Brain microvascular endothelial cell (primary cell): Measurements from ENCODE around the gene PCDHGC5.

ENCODE experiments used
- DNase-seq: peaks from one replicate; pipeline ENCODE4 v3.0.0-alpha.2; 2020
- H3K27ac ChIP-seq: fragments of 250-450 bp; sonication (Bioruptor Pico); 2 replicates; pipeline ENCODE4 v1.5.1; 2020; ENCODE audit warnings: mild to moderate bottlenecking, moderate library complexity
- H3K27me3 ChIP-seq: fragments of 250-450 bp; sonication (Bioruptor Pico); replicated peaks from 2 replicates; pipeline ENCODE4 v1.5.1; 2020; ENCODE audit warnings: mild to moderate bottlenecking
- H3K36me3 ChIP-seq: fragments of 250-450 bp; sonication (Bioruptor Pico); replicated peaks from 2 replicates; pipeline ENCODE4 v1.5.1; 2020; ENCODE audit warnings: mild to moderate bottlenecking
- H3K4me3 ChIP-seq: 2 replicates; pipeline ENCODE4 v1.5.1; 2011; ENCODE audit warnings: low read depth, mild to moderate bottlenecking, control low read depth, low read length, moderate library complexity
- CTCF ChIP-seq: IDR thresholded peaks from 2 replicates; pipeline ENCODE4 v1.5.1; 2011; ENCODE audit warnings: low read depth, mild to moderate bottlenecking, moderate library complexity, low read length, control low read depth, inconsistent platforms; ENCODE audit errors: missing control alignments
- in situ Hi-C: cut with HindIII; loops from 2 replicates; pipeline ENCODE4 v1.10.0; 2017; ENCODE audit warnings: low sequenced_read_pairs, low pct_ligation_motif_present

The PCDHGC5 gene

DNA sequence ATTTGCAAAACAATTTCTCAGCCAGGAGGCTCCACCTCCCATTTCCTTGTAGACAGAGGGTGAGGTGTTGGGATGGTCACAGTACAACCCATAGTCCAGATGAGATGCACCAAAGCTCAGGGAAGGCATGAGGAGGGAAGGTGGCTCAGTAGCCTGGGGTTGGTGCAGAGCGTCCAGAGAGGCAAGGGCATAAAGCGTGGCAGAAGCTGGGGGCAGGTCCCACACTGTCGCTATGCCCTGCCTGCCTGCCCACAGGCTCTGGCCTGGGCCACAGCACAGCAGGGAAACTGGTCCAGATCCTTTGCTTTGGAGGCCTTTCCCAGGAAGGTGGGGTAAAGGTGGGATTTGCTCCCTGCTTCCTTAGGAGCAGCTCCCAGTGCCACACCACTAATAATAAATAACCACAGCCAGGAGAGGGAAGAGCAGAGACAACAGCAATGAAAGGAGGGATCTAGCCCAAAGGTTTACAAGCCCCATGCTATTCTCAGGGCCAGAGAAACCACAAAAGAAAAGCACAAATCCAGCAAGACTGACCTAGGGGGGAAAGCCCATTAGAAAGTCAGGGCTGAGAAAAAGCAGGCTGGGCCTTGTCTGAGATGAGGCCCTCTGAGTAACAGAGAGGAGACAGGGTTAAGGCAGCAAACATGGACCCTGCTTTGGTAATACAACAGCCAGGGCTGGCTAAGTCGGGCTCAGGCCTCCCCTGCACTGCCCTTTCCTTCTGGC is 27.2 kb downstream of the PCDHGC5 start:
- no peak for TF ChIP-seq CTCF
- Histone ChIP-seq H3K27me3 (no peaks in the 10 kb centered on the region), H3K27ac (no peak overlapping the region), H3K36me3 (peaks cover 19% of the 10 kb centered on the region), H3K4me3 (no peak overlapping the region)
- in situ Hi-C loops = loop anchor here (25.0 kb wide), 1 partner anchor 104 kb away; the partner anchor contains the start of genes PCDHGA10, PCDHGA11, PCDHGA9 and PCDHGB6
- DNase-seq = no peak

- no peak for TF ChIP-seq CTCF
- Histone ChIP-seq H3K27ac (no peak overlapping the region), H3K4me3 (no peak overlapping the region), H3K36me3 (peaks cover 14% of the 10 kb centered on the region), H3K27me3 (no peaks in the 10 kb centered on the region)
- DNase-seq = no peak
- in situ Hi-C loops = loop anchor here (25.0 kb wide), 1 partner anchor 104 kb away; the partner anchor contains the start of genes PCDHGA10, PCDHGA11, PCDHGA9 and PCDHGB6
Measured at GRCh38 chr5:141516672-141517025, 27.8 kb downstream of the PCDHGC5 start.

DNA sequence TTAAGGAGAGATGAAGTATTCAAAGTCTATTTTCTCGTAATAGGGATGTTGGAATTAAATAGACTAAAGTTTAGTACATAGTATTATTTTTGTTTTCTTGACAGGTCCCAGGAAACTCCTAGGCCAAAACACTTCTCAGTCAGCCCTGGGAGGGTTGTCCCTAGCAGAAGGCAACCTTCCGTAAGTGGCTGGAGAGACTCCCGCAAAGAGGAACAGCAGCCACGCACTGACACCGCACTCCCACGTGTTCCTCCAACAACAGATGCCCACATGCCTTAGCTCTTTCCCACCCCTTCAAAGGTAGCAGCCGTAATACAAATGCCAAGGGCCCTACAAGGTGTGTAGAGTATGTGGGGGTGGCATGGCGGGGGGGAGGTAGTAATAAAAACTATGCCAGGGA is 28.4 kb downstream of the PCDHGC5 start:
- Histone ChIP-seq H3K27ac (no peak overlapping the region), H3K4me3 (no peak overlapping the region), H3K27me3 (no peaks in the 10 kb centered on the region), H3K36me3 (peaks cover 9% of the 10 kb centered on the region)
- in situ Hi-C loops = loop anchor here (25.0 kb wide), 1 partner anchor 105 kb away; the partner anchor contains the start of genes PCDHGA10, PCDHGA11, PCDHGA9 and PCDHGB6
- no peak for DNase-seq
- TF ChIP-seq CTCF = no peak

DNA sequence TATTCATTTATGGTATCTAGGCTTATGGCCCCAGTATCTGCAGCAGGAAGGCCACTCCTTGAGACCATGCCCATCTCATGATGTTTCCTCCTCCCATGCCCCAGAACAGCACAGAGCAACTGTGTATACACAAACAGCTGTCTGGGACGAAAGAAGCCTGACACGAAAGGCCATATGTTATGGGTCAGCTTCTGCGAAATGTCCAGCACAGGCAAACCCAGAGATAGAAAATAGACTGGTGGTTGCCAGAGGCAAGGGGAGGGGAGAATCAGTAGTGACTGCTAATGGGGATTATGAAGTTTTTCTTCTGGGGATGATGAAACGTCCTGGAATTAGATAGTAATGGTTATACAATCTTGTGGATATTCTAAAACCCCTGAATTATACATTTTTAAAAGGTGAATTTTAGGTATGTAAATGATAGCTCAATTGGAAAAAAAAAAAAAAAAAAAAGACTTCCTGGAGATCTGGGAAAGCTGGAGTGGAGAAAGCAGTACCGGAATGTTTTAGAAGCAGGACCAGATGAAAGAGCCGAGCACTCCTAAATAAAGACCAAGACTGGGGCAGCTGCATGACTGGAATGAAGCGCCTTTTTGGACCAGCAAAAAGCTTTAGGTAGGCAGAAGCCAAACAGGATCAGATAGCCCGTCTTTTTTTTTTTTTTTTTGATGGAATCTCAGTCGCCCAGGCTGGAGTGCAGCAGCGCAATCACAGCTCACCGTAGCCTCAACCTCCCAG is 29.2 kb downstream of the PCDHGC5 start:
- H3K4me3 ChIP-seq = no peak overlapping the region
- DNase-seq = no peak
- in situ Hi-C loops = loop anchor here (25.0 kb wide), 1 partner anchor 106 kb away; the partner anchor contains the start of genes PCDHGA10, PCDHGA11, PCDHGA9 and PCDHGB6
- no peak overlapping the region for H3K27ac ChIP-seq
- H3K27me3 ChIP-seq = no peaks in the 10 kb centered on the region
- peaks cover 9% of the 10 kb centered on the region for H3K36me3 ChIP-seq
- TF ChIP-seq CTCF = no peak

- no peaks in the 10 kb centered on the region for H3K27me3 ChIP-seq
- DNase-seq = no peak
- H3K36me3 ChIP-seq = peaks cover 9% of the 10 kb centered on the region
- TF ChIP-seq CTCF = no peak
- no peak overlapping the region for H3K27ac ChIP-seq
- H3K4me3 ChIP-seq = no peak overlapping the region
- in situ Hi-C loops = loop anchor here (25.0 kb wide), 1 partner anchor 106 kb away; the partner anchor contains the start of genes PCDHGA10, PCDHGA11, PCDHGA9 and PCDHGB6
Measured at GRCh38 chr5:141518618-141519015, 29.7 kb downstream of the PCDHGC5 start.
